ENCODE measurements around the gene FXYD1.

Gene FXYD1

DNA sequence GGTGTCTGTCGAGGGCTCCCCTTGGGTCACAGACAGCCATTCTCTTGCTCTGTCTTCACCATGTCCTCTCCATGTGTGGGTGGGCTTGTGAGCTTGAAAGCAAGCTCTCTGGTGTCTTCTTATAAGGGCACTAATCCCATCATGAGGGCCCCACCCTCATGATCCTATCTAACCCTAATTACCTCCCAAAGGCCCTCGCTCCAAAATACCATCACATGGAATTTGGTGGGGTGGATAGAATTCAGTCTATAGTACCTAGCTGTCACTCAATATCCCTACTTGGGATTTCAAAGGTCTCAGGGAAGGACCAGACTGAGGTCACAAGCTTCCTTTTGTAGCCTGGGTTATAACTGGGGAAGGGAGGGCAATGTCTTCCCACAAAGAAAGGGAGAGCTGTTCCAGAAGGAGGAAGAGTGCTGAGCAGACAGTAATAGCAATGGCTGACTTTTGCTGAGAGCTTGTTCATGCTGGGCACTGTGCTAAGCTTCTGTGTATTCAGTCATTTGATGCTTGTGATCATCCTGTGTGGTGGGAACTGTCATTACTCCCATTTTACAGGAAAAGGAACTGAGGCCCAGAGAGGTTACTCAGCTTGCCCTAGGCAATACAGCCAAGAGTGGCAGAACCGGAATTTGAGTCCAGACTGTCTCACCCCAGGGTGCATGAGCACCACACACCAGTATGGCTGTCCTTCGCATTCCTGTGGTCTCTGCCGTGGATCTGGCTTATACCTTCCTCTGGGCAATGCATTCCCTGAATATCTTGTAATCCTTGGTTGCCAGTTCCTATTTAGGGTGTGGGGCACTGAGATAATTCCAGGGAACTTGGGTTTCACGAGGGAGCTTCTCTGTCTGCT is 24.1 kb downstream of the FXYD1 start:
- Mint-ChIP-seq H3K4me3 (no peak overlapping the region), H3K36me3 (peaks cover 99% of the 10 kb centered on the region), H3K27me3 (no peaks in the 10 kb centered on the region), H3K9me3 (peaks cover 40% of the 10 kb centered on the region), H3K4me1 (peaks cover 73% of the 10 kb centered on the region), H3K27ac (no peak overlapping the region)
- DNase-seq = peak; percentile 0
- CTCF ChIA-PET = interaction anchor here (0.8 to 1.9 kb wide), 5 partner anchors 9 to 55 kb away, joined by 3 to 5 read pairs (median 4); no protein-coding TSS in a partner anchor

DNA sequence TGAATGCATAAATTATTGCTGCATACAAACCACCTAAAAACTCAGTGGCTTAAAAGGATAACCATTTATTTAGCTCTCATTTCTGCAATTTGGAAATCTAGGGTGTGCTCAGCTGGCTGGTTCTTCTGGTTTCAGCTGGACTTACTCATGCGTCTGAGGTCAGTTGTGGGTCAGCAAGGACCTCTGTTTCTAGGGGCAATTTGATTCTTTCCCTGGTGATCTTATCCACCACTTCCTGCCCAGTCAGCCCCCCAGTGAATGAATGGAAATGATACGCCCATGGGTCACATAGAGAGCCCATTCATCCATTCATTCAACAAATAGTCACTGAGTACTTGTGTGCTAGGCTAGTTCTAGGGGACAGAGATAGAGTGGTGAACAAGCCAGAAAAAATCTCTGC is 25.8 kb downstream of the FXYD1 start:
- CTCF ChIA-PET = no interaction called here
- Mint-ChIP-seq H3K4me3 (no peak overlapping the region), H3K4me1 (peaks cover 69% of the 10 kb centered on the region), H3K27me3 (no peaks in the 10 kb centered on the region), H3K36me3 (peaks cover 96% of the 10 kb centered on the region), H3K27ac (peak overlapping the region; percentile 67), H3K9me3 (peaks cover 40% of the 10 kb centered on the region)
- no peak for DNase-seq

DNA sequence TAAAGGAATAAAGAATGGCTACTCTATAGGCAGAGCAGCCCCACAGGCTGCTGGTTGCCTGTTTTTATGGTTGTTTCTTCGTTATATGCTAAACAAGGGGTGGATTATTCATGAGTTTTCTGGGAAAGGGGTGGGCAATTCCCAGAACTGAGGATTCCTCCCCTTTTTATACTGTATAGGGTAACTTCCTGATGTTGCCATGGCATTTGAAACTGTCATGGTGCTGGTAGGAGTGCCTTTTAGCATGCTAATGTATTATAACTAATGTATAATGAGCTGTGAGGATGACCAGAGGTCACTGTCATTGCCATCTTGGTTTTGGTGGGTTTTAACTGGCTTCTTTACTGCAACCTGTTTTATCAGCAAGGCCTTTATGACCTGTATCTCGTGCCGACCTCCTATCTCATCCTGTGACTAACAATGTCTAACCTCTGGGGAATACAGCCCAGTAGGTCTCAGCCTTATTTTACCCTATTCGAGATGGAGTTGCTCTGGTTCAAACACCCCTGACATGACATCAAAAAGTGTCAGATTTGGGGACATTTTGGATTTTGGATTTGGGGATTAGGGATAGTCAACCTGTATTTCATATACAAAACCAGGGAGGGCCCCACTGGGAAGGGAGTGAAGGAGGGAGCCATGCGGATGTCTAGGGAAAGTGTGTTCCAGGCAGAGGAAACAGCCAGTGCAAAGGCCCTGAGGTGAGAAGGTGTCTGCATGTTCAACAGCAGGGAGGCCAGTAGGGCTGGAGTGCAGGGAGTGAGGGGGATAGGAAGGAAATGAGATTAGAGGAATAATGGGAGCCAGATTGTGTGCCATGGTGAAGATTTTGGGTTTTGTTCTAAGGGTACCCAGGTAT is 26.8 kb downstream of the FXYD1 start:
- DNase-seq = no peak
- Mint-ChIP-seq H3K4me1 (peaks cover 75% of the 10 kb centered on the region), H3K4me3 (no peak overlapping the region), H3K27me3 (no peaks in the 10 kb centered on the region), H3K9me3 (peaks cover 40% of the 10 kb centered on the region), H3K27ac (peak overlapping the region; percentile 83), H3K36me3 (peaks cover 96% of the 10 kb centered on the region)
- CTCF ChIA-PET = interaction anchor here (1.0 kb wide), 1 partner anchor 11 kb away, joined by 3 read pairs; the partner anchor contains the start of gene FXYD5

DNA sequence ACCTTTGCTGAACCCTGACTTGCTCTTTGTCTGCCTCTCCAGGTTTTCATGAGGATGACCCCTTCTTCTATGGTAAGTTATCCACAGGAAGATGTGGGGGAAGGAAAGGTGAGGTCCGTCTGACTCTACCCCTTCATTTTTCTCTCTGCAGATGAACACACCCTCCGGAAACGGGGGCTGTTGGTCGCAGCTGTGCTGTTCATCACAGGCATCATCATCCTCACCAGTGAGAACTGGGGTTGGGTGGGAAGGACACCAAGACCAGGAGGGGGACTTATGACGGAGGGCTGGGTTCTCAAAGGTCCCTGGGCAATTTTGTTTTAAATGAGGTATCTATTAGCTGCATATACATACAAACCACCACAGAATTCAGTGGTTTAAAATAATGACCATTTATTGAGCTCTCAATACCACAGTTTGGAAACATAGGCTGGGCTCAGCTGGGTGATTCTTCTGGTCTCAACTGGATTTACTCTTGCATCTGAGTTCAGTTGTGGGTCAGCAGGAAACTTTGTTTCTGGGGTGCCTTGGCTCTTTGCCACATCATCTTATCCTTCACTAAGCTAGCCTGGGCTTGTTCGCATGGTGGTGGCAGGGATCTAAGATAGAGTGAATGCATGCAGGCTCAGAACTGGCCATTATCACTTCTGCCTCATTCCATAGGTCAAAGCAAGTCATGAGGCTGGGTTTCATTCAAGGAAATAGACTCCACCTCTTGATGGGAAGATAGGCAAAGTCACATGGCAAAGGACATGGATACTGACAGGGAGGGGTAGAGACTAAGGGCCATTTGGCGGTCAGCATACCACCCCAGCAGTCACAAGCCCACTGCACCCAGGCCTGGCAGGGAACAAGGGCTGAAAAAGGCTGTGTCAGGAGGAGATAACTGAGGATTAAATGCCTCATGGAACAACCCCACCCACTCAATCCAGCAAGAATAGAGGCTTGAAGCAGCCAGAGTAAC is 27.8 kb downstream of the FXYD1 start:
- CTCF ChIA-PET = interaction anchor here (1.0 kb wide), 1 partner anchor 12 kb away, joined by 3 read pairs; the partner anchor contains the start of gene FXYD5
- H3K4me3 Mint-ChIP-seq = no peak overlapping the region
- H3K27me3 Mint-ChIP-seq = no peaks in the 10 kb centered on the region
- peak overlapping the region; percentile 91 for H3K27ac Mint-ChIP-seq
- H3K9me3 Mint-ChIP-seq = peaks cover 35% of the 10 kb centered on the region
- no peak for DNase-seq
- peaks cover 76% of the 10 kb centered on the region for H3K4me1 Mint-ChIP-seq
- H3K36me3 Mint-ChIP-seq = peaks cover 93% of the 10 kb centered on the region

DNA sequence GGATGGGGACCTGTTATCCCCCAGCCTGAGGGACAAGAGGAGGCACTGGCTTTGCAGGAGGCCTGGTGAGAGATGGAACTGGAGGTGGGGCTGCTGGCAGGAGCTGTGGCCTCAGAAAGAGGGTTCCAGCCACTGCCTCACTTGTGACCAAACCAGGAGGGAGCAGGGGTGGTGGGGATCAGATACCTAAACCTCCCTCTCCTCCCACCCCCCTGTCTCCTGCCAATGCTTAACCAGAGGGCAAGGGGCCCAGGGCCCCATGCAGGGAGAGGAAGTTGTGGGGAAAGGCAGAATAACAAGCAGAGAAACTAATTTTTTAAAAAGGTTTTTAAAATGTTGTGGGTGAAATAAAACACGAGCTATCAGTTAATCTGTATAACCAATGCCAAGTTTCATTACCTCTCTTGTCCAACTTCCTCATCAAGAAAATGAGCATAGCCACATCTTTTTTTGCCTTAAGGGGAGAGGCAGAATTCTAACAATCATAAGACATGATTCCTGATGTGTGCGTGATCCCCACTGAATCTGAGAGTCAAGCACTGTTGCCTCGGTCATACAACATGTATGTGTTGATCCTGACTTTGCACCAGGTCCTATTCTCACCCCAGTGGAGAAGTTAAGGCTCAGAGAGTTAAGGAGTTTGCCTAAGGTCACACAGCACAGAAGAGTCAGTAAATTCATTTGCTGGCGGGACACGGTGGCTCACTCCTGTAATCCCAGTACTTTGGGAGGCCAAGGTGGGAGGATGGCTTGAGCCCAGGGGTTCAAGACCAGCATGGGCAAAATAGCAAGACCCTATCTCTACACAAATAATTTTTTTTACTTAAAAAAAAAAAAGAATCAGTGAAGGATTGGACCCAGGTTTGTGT is 28.9 kb downstream of the FXYD1 start:
- CTCF ChIA-PET = no interaction called here
- H3K36me3 Mint-ChIP-seq = peaks cover 91% of the 10 kb centered on the region
- H3K9me3 Mint-ChIP-seq = peaks cover 29% of the 10 kb centered on the region
- no peak overlapping the region for H3K4me3 Mint-ChIP-seq
- H3K27me3 Mint-ChIP-seq = no peaks in the 10 kb centered on the region
- H3K4me1 Mint-ChIP-seq = peaks cover 77% of the 10 kb centered on the region
- no peak for DNase-seq
- H3K27ac Mint-ChIP-seq = peak overlapping the region; percentile 91

DNA sequence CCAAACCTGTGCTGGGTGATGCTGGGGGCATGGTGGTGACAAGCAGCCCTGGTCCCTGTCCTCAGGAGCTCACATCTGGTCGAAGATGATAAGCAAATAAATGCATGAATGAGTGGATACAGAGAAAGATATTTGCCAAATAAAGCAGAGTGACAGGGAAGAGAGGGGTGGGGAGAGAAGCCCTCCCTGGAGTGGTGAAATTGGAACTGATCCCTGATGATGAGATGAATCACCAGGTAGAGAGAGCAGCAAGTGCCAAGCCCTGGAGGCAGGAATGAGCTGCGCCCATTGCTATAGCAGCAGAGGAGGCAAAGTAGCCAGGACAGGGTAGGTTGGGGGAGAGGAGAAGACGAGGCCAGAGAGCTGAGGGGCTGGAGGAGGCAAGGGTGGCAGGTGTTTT is 29.6 kb downstream of the FXYD1 start:
- H3K27me3 Mint-ChIP-seq = no peaks in the 10 kb centered on the region
- DNase-seq = no peak
- peaks cover 75% of the 10 kb centered on the region for H3K4me1 Mint-ChIP-seq
- H3K9me3 Mint-ChIP-seq = peaks cover 32% of the 10 kb centered on the region
- peak overlapping the region; percentile 75 for H3K27ac Mint-ChIP-seq
- H3K4me3 Mint-ChIP-seq = no peak overlapping the region
- peaks cover 91% of the 10 kb centered on the region for H3K36me3 Mint-ChIP-seq
- CTCF ChIA-PET = no interaction called here

DNA sequence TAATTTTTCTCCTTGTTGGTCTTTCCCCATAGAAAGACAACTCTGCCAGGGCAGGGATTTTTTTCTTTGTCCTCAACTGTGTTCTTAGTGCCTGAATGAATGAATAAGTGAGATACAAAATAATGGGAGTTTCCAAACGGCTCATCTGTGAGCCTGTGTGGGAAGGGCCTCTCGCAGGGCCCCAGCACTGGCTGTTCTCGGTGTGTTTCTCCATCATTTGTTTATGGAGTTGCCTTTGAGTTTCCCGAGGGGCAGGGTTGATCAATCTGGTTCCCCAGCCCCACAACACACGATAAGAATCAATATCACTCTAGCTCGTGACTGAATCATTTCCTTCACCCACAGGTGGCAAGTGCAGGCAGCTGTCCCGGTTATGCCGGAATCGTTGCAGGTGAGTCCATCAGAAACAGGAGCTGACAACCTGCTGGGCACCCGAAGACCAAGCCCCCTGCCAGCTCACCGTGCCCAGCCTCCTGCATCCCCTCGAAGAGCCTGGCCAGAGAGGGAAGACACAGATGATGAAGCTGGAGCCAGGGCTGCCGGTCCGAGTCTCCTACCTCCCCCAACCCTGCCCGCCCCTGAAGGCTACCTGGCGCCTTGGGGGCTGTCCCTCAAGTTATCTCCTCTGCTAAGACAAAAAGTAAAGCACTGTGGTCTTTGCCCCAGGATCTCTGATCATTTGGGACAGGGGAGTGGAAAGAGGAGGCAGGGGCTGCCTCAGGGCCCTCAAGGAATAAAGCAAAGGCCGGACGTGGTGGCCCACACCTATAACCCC is 30.8 kb downstream of the FXYD1 start:
- Mint-ChIP-seq H3K36me3 (peaks cover 83% of the 10 kb centered on the region), H3K4me1 (peaks cover 73% of the 10 kb centered on the region), H3K4me3 (no peak overlapping the region), H3K9me3 (peaks cover 23% of the 10 kb centered on the region), H3K27ac (peak overlapping the region; percentile 81), H3K27me3 (no peaks in the 10 kb centered on the region)
- no peak for DNase-seq
- CTCF ChIA-PET = no interaction called here

DNA sequence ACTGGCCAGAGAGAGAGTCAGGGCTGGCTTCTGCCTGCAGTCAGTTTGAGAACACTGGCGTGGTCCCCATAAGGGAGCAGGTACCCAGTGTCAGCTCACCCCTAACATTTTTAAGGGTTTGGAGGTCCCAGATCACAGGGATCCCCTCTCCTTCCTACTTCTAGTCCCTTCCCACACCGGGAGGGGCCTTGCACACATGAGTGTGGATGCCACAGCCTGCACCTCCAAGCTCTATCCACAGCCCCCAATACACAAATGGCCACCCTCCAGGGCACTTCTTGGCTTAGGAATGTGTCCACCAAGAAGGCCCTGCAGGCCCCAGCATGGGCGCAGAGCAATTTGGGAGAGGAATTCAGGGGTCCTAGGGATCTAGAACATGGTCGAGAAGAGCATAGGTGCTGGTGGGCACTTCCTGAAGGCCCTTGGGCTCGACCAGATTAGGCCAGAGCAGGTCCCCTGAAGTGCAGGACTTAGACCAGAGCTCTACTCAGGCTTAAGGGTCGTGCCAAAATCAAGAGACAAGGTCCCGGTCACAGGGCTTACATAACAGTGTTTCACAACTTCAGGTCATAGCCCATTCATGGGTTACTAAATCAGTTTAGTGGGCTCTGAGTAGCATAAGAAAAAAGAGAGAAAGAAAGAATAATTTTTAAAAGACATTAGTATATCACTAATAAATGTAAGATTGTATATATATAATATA is 31.9 kb downstream of the FXYD1 start:
- CTCF ChIA-PET = interaction anchor here (2.7 kb wide), 1 partner anchor 29 kb away, joined by 8 read pairs; no protein-coding TSS in a partner anchor

DNA sequence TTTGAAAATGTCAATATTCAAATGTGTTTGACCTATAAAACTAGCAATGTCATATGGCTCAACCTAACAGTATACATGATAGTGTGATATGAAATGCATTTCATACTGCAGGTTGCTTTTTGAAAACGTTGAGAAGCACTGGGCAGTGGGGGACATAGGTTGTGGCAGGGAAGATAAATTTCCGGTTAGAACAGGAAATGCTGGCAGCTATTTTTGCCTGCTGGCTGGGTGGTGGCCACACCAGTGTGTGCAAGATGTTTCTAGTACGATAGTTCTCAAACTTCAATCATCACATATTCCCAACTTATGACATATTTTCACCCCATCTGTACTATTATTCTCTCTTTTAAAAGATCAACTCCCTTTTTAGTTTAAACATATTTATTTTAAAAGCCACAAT is 33.1 kb downstream of the FXYD1 start:
- CTCF ChIA-PET = interaction anchor here (1.1 to 2.7 kb wide), 4 partner anchors 10 to 125 kb away, joined by 3 to 8 read pairs (median 3); no protein-coding TSS in a partner anchor
- Mint-ChIP-seq H3K4me3 (no peak overlapping the region), H3K27me3 (no peaks in the 10 kb centered on the region), H3K27ac (peak overlapping the region; percentile 87), H3K36me3 (peaks cover 60% of the 10 kb centered on the region), H3K4me1 (peaks cover 70% of the 10 kb centered on the region), H3K9me3 (peaks cover 5% of the 10 kb centered on the region)
- no peak for DNase-seq

More for the DNA sequence above, 31.9 kb downstream of the FXYD1 start:
- Mint-ChIP-seq H3K4me3 (no peak overlapping the region), H3K4me1 (peaks cover 75% of the 10 kb centered on the region), H3K9me3 (peaks cover 18% of the 10 kb centered on the region), H3K27ac (peak overlapping the region; percentile 74), H3K27me3 (no peaks in the 10 kb centered on the region), H3K36me3 (peaks cover 72% of the 10 kb centered on the region)
- no peak for DNase-seq

DNA sequence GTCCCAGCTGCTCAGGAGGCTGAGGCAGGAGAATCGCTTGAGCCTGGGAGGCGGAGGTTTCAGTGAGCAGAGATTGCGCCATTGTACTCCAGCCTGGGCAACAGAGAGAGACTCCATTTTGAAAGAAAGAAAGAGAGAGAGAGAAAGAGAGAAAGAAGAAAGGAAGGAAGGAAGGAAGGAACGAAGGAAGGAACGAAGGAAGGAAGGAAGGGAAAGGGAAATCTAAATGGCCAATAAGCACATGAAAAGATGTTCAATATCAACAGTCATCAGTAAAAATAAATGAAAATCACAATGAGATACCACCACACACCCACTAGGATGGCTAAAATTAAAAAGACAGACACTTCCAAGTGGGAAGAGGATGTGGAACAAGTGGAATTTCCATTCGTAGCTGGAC is 35.6 kb downstream of the FXYD1 start:
- Mint-ChIP-seq H3K36me3 (peaks cover 49% of the 10 kb centered on the region), H3K27ac (no peak overlapping the region), H3K4me3 (no peak overlapping the region), H3K27me3 (no peaks in the 10 kb centered on the region), H3K4me1 (peaks cover 68% of the 10 kb centered on the region), H3K9me3 (peaks cover 21% of the 10 kb centered on the region)
- CTCF ChIA-PET = no interaction called here
- DNase-seq = no peak

DNA sequence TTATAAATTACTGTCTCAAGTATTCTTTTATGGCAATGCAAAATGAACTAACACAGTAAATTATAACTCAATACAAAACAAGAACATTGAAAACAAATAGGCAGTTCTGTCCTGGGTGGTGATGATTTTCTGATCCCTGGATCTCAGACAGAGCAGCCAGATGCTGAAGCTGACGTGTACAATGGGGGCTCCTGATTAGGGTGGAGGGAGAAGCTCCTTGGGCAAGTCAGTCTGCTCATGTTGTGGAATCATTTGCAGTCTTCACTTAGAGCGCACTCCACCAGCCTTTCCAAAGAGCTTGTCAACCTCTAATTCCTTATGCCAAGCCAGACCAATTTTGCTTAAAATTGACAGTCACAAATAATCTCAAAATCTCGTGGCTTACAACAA is 37.6 kb downstream of the FXYD1 start:
- DNase-seq = no peak
- CTCF ChIA-PET = interaction anchor here (1.2 kb wide), 1 partner anchor 35 kb away, joined by 4 read pairs; no protein-coding TSS in a partner anchor
- no peak overlapping the region for H3K4me3 Mint-ChIP-seq
- peaks cover 24% of the 10 kb centered on the region for H3K9me3 Mint-ChIP-seq
- H3K27me3 Mint-ChIP-seq = no peaks in the 10 kb centered on the region
- no peak overlapping the region for H3K27ac Mint-ChIP-seq
- H3K4me1 Mint-ChIP-seq = peaks cover 69% of the 10 kb centered on the region
- H3K36me3 Mint-ChIP-seq = peaks cover 35% of the 10 kb centered on the region
